HEK293 (cell line): ENCODE measurements around the gene CCNYL1.

ENCODE experiments used
- CTCF ChIA-PET: fragments of 350-600 bp; formaldehyde crosslinking; extraction: SDS; loops from one replicate; lab custom pipeline; 2021; ENCODE audit warnings: antibody characterized with exemption; lab: Yijun Ruan, JAX
- POLR2A ChIA-PET: fragments of 300-600 bp; formaldehyde crosslinking; extraction: SDS; loops from one replicate; lab custom pipeline; 2020; ENCODE audit warnings: antibody characterized with exemption, inconsistent platforms; lab: Yijun Ruan, JAX
- H3K27ac ChIP-seq: fragments of 200-500 bp; sonication (Bioruptor generic); 2 replicates; pipeline ENCODE4 v1.5.1; 2014; ENCODE audit warnings: low read depth, low read length, control low read depth, inconsistent platforms; ENCODE audit errors: extremely low read depth
- H3K36me3 ChIP-seq, 2 experiments: fragments of 200-500 bp in 1 of 2; sonication (Bioruptor generic) in 1 of 2; 1 replicate in 1 of 2; 2 replicates in 1 of 2; pipeline ENCODE4 v1.5.1; 2014 to 2017; ENCODE audit warnings: inconsistent platforms in 2 of 2, low read length in 2 of 2; ENCODE audit not compliant: control insufficient read depth in 2 of 2, insufficient read depth in 1 of 2
- H3K4me1 ChIP-seq: fragments of 200-500 bp; sonication (Bioruptor generic); 2 replicates; pipeline ENCODE4 v1.5.1; 2014; ENCODE audit warnings: mild to moderate bottlenecking, low read length, inconsistent platforms; ENCODE audit not compliant: control insufficient read depth, insufficient read depth
- H3K4me3 ChIP-seq: 2 replicates; pipeline ENCODE4 v1.5.1; 2011; ENCODE audit warnings: low read depth, mild to moderate bottlenecking, control low read depth, low read length, moderate library complexity
- H3K9me3 ChIP-seq: fragments of 200-500 bp; sonication (Bioruptor generic); 2 replicates; pipeline ENCODE4 v1.5.1; 2014; ENCODE audit warnings: low read depth, low read length, inconsistent platforms; ENCODE audit not compliant: control insufficient read depth, insufficient read depth
- PATZ1 ChIP-seq: fragments of 450-650 bp; formaldehyde crosslinking; IDR thresholded peaks from 2 replicates; pipeline ENCODE4 v1.5.1; 2016; ENCODE audit warnings: missing biosample characterization, missing genetic modification characterization
- ZNF221 ChIP-seq: fragments of 450-650 bp; formaldehyde crosslinking; IDR thresholded peaks from 2 replicates; pipeline ENCODE4 v1.5.1; 2017; ENCODE audit warnings: missing biosample characterization, missing genetic modification characterization, borderline replicate concordance
- ZNF280C ChIP-seq: fragments of 450-650 bp; formaldehyde crosslinking; IDR thresholded peaks from 2 replicates; pipeline ENCODE4 v1.5.1; 2016; ENCODE audit warnings: missing biosample characterization, missing genetic modification characterization
- ZNF548 ChIP-seq: fragments of 450-650 bp; formaldehyde crosslinking; IDR thresholded peaks from 2 replicates; pipeline ENCODE4 v1.5.1; 2016; ENCODE audit warnings: missing biosample characterization, missing genetic modification characterization
- ZNF792 ChIP-seq: fragments of 450-650 bp; formaldehyde crosslinking; IDR thresholded peaks from 2 replicates; pipeline ENCODE4 v1.5.1; 2016; ENCODE audit warnings: missing biosample characterization, missing genetic modification characterization
- ZSCAN23 ChIP-seq: fragments of 450-650 bp; formaldehyde crosslinking; IDR thresholded peaks from 2 replicates; pipeline ENCODE4 v1.5.1; 2016; ENCODE audit warnings: missing biosample characterization, missing genetic modification characterization

The CCNYL1 gene

GRCh38 chr2:207802650-207803049 is 91.2 kb downstream of the CCNYL1 start:
- TF ChIP-seq ZNF548 (no peak), ZNF792 (no peak), ZNF221 (tag by site-specific recombination) (no peak), PATZ1 (tag by site-specific recombination) (no peak), ZSCAN23 (tag by site-specific recombination) (no peak), ZNF280C (tag by site-specific recombination) (no peak)
- no peaks in the 10 kb centered on the region for H3K9me3 ChIP-seq
- peaks cover 6% of the 10 kb centered on the region; the same call in 1 of the 2 replicates for H3K4me1 ChIP-seq
- H3K36me3 ChIP-seq = no peaks in the 10 kb centered on the region
- no peak overlapping the region for H3K4me3 ChIP-seq
- no peak overlapping the region for H3K27ac ChIP-seq
- ChIA-PET POLR2A (no interaction called here), CTCF (no interaction called here)
